Subcutaneous adipose tissue (tissue), 4 donors: ENCODE measurements around the gene PSTPIP2. TPM values are rescaled to one million over a fixed set of nuclear protein-coding genes. Genes with fewer than 3 reads are reported as not detected.

Experiments used
- total RNA-seq, 4 donors: library from RNA; depleted of rRNA; stranded (reverse); fragments of >200 nt; gene quantifications; one replicate each; pipeline ENCODE4 v1.1.0, GENCODE V29; 2016
- TF ChIP-seq, protein P1 (sequence below): fragments of 450-650 bp; IDR thresholded peaks from one replicate; pipeline ENCODE4 v1.5.1; 2016; ENCODE audit warnings: low read depth, mild to moderate bottlenecking, control low read depth, antibody characterized with exemption, moderate library complexity

Gene PSTPIP2
- total RNA-seq, 4 donors from 2014 or later, result 6.4 to 9.0 (median 8.0) TPM

DNA sequence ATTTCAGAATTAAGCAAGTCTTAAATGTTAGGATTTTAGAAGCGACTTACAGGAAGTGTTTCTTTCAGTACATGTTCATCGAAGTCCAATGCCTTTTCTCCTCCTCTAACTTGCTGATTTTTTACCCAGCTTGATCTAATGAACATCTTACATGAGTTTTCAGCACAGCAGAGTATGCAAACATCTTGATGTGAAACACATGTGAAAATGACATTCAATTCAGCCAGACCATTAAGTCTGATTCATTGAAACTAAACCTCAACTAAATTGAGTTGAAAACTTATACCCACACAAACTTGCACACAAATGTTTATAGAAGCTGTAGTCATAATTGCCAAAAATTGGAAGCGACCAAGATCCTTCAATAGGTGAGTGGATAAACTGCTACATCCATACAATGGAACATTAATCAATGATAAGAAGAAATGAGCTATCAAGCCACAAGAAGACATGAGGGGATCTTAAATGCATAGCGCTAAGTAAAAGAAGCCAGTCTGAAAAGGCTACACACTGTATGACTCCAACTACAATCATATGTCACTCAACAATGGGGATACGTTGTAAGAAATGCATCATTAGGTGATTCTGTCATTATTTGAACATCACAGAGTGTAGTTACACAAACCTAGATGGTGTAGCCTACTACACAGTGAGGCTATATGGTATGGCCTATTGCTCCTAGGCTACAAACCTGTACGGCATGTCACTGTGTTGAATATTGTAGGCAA lies 18.5 kb downstream of the PSTPIP2 start:
- TF ChIP-seq, protein P1, sequence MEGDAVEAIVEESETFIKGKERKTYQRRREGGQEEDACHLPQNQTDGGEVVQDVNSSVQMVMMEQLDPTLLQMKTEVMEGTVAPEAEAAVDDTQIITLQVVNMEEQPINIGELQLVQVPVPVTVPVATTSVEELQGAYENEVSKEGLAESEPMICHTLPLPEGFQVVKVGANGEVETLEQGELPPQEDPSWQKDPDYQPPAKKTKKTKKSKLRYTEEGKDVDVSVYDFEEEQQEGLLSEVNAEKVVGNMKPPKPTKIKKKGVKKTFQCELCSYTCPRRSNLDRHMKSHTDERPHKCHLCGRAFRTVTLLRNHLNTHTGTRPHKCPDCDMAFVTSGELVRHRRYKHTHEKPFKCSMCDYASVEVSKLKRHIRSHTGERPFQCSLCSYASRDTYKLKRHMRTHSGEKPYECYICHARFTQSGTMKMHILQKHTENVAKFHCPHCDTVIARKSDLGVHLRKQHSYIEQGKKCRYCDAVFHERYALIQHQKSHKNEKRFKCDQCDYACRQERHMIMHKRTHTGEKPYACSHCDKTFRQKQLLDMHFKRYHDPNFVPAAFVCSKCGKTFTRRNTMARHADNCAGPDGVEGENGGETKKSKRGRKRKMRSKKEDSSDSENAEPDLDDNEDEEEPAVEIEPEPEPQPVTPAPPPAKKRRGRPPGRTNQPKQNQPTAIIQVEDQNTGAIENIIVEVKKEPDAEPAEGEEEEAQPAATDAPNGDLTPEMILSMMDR, result no peak

DNA sequence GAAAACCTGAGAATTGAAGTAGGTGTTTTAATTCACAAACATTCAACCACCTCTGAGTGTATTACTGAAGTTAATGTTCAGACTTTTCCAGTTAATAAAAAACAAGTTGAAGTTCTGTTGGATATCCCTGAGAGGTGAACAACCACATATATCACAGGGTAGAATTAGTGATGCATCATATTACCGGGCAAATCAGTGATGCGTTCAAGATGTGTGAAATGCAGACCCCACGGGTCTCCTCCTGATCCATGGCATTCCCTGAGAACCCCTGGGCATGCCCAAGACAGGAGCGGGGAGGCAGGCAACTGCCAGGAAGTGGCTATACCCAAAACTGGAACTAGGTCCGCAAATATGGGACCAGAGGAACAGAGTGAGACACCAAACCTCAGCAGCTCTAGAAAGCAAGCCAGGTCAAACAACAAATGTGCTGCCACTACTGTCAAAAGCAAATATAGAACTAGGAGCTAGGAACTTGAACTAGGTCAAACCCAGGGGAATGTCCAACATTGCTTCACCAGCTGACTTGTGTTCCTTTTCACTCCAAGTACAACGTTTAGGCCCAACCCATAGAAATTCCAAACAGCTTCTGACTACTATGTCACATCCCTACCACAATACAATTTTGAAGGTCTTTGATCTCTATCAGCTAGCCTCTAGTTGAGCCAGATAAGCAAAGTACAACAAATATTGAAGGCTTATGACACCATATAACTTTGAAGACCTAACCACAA lies 20.2 kb downstream of the PSTPIP2 start:
- TF ChIP-seq, protein P1, result no peak

DNA sequence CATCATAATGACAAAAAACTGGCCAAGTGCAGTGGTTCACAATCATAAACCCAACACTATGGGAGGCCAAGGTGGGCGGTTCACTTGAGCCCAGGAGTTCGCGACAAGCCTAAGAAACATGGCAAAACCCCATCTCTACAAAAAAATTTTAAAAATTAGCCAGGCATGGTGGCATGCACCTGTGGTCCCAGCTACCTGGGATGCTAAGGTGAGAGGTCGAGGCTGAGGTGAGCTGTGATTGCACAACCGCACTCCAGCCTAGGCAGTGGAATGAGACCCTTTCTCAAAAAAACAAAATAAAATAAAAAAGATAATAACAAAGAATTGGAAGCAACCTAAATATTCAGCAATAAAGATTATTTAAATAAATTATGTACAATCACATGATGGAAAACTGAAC lies 21.8 kb downstream of the PSTPIP2 start:
- TF ChIP-seq, protein P1, result no peak

DNA sequence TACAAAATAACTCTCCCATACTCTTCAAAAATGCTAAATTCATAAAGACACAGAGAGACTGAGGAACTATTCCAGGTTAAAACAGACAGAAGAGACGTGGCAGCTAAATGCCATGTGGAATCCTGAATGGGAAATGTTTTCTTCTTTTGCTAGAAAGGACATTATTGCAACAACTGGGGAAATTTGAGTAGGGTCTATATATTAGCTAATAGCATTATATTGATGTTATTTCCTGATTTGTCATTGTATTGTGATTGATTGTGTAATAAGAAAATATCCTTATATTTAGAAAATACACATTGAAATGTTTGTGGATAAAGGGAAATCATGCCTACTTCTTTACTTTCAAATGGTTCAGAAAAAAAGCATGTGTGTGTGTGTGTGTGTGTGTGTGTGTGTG lies 23.4 kb downstream of the PSTPIP2 start:
- TF ChIP-seq, protein P1, result no peak

DNA sequence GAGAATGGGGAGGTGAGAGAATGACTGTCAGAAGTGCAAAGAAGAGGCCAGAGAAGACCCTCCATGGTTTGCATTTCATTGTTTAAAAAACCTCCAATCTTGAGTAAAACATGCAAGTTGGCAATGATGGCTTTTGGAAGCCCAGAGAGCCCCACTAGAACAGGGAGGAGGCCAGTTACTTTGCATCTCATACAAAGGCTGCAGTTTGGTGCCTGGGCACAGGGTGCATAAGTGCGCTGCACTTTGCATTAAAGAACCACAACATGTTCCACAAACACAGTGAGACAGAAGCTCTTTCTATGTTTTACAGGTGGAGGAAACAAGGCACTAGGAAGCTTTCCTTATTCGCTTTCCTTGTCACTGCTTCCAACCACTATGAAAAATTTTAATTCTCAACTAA lies 25.4 kb downstream of the PSTPIP2 start:
- TF ChIP-seq, protein P1, result no peak

DNA sequence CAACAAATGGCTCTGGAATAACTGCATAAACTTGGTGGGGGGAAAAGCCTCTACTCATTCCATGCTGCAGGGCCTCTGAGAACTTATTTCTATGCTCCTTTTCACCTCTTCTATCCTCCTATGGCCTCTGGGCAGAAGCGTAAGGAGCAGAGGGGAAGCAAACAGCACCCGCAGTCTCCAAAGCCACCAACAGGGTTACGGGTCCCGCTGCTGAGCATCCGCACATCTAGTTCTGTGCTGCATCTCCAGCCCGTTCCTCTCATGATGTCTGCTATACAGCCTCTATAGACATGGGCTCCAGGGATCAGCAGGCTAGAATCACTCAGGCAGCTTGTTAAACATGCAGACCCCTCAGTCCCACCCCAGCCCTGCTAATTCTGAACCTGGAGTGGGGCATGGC lies 25.9 kb downstream of the PSTPIP2 start:
- TF ChIP-seq, protein P1, result no peak

DNA sequence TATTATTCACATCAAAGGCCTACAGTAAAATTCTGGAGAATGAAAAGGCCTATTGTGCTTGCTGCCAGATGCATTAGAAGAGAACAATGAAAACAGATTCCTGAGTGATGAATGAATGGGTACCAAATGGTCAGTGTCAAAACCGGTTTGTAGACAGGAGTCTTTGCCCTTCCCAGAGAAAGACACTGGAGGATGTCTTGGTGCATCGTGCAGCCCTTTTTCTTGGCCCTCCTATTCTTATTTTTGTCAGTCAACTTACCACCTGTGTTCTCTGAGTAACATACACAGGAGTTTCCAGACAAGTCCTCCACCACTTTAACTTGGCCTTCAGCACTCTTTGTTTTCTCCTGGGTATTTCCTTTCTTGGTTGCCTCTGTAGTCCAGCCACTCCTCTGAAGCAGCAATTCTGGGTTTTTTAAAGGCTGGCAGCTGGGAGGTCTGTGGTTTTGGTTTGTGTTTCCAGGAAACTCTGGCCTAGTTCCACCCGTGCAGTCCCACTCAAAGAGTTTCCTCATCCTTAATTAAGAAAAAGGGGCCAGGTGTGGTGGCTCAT lies 29.4 kb downstream of the PSTPIP2 start:
- TF ChIP-seq, protein P1, result no peak
